ENCODE measurements around the gene MTMR1. TPM values are rescaled to one million over a fixed set of nuclear protein-coding genes. Genes with fewer than 3 reads are reported as not detected.
A peak's percentile ranks its signal among the peaks of the same experiment; 100 is the strongest.

Gene MTMR1
- total RNA-seq, 1 donor from 2014 or later: 34.4 TPM

GRCh38 chrX:150762258-150763165 is 69.3 kb downstream of the MTMR1 start:
- DNase-seq (ENCODE audit: low read depth): no peak

- no peak for DNase-seq (ENCODE audit: low read depth)
Measured at GRCh38 chrX:150763303-150763797, 70.2 kb downstream of the MTMR1 start.

- no peak for DNase-seq (ENCODE audit: low read depth)
Measured at GRCh38 chrX:150763810-150764209, 70.6 kb downstream of the MTMR1 start.

- no peak for DNase-seq (ENCODE audit: low read depth)
Measured at GRCh38 chrX:150765237-150765636, 72.0 kb downstream of the MTMR1 start.

- no peak for DNase-seq (ENCODE audit: low read depth)
Measured at GRCh38 chrX:150765782-150766350, 72.7 kb downstream of the MTMR1 start.

GRCh38 chrX:150766351-150767044 is 73.3 kb downstream of the MTMR1 start:
- DNase-seq (ENCODE audit: low read depth): no peak

- DNase-seq (ENCODE audit: low read depth): no peak
Measured at GRCh38 chrX:150767045-150767395, 73.8 kb downstream of the MTMR1 start.

- DNase-seq (ENCODE audit: low read depth): peak; percentile 27
Measured at GRCh38 chrX:150767475-150768131, 74.4 kb downstream of the MTMR1 start.

GRCh38 chrX:150768132-150768485 is 74.9 kb downstream of the MTMR1 start:
- no peak for DNase-seq (ENCODE audit: low read depth)

GRCh38 chrX:150768580-150769190 is 75.5 kb downstream of the MTMR1 start:
- no peak for DNase-seq (ENCODE audit: low read depth)

- no peak for DNase-seq (ENCODE audit: low read depth)
Measured at GRCh38 chrX:150769408-150769807, 76.2 kb downstream of the MTMR1 start.

- no peak for DNase-seq (ENCODE audit: low read depth)
Measured at GRCh38 chrX:150770623-150771022, 77.4 kb downstream of the MTMR1 start.

GRCh38 chrX:150771116-150771515 is 77.9 kb downstream of the MTMR1 start:
- DNase-seq (ENCODE audit: low read depth): no peak

- DNase-seq (ENCODE audit: low read depth): peak; percentile 14
Measured at GRCh38 chrX:150772150-150772970, 79.2 kb downstream of the MTMR1 start.

- no peak for DNase-seq (ENCODE audit: low read depth)
Measured at GRCh38 chrX:150773117-150773516, 79.9 kb downstream of the MTMR1 start.

- DNase-seq (ENCODE audit: low read depth): no peak
Measured at GRCh38 chrX:150773634-150774033, 80.4 kb downstream of the MTMR1 start.

- DNase-seq (ENCODE audit: low read depth): no peak
Measured at GRCh38 chrX:150774798-150775568, 81.8 kb downstream of the MTMR1 start.

- DNase-seq (ENCODE audit: low read depth): no peak
Measured at GRCh38 chrX:150775569-150776350, 82.6 kb downstream of the MTMR1 start.

GRCh38 chrX:150777328-150777992 is 84.3 kb downstream of the MTMR1 start:
- DNase-seq (ENCODE audit: low read depth): no peak

Data from renal cortical epithelial cell (primary cell).